Fibroblast of the aortic adventitia (primary cell): ENCODE data around the gene WDR89. TPM values are rescaled to one million over a fixed set of nuclear protein-coding genes. Genes with fewer than 3 reads are reported as not detected.
A peak's percentile ranks its signal among the peaks of the same experiment; 100 is the strongest.

Experiments used
- DNase-seq: peaks from one replicate; pipeline ENCODE4 v3.0.0-alpha.2; 2010; ENCODE audit warnings: low read depth
- H3K4me3 ChIP-seq: 2 replicates; pipeline ENCODE4 v1.5.1; 2011; ENCODE audit warnings: low read depth, mild to moderate bottlenecking, control low read depth, low read length, moderate library complexity
- total RNA-seq: library from RNA; depleted of rRNA; stranded (reverse); fragments of >200 nt; gene quantifications from 2 replicates; pipeline ENCODE4 v1.2.3, GENCODE V29; 2012; ENCODE audit warnings: low replicate concordance
- TF ChIP-seq, protein P1 (sequence below): IDR thresholded peaks from 2 replicates; pipeline ENCODE4 v1.5.1; 2011; ENCODE audit warnings: mild to moderate bottlenecking, low read length, control low read depth, inconsistent platforms; ENCODE audit not compliant: insufficient read depth

WDR89 gene
- total RNA-seq, 1 donor, result 10.1 TPM

DNA sequence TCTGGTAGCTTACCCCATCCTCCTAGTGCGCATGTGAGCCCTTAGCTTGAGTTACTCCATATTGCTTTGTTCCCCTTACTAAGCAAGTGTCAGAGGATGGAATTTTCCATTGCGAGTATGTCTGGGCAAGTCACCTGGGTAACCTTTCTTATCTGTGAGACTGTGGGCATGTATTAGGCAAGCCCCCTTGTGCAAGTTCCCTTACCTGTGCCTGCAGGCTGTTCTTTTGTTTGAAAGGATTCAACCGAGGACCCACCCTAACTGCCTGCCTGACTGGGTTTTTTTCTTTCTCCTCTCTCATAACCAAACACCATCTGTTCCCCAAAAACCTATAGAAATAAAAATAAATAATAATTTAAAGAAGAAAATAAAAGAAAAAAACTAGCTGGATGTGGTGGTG lies 76.2 kb downstream of the WDR89 start:
- TF ChIP-seq, protein P1, sequence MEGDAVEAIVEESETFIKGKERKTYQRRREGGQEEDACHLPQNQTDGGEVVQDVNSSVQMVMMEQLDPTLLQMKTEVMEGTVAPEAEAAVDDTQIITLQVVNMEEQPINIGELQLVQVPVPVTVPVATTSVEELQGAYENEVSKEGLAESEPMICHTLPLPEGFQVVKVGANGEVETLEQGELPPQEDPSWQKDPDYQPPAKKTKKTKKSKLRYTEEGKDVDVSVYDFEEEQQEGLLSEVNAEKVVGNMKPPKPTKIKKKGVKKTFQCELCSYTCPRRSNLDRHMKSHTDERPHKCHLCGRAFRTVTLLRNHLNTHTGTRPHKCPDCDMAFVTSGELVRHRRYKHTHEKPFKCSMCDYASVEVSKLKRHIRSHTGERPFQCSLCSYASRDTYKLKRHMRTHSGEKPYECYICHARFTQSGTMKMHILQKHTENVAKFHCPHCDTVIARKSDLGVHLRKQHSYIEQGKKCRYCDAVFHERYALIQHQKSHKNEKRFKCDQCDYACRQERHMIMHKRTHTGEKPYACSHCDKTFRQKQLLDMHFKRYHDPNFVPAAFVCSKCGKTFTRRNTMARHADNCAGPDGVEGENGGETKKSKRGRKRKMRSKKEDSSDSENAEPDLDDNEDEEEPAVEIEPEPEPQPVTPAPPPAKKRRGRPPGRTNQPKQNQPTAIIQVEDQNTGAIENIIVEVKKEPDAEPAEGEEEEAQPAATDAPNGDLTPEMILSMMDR, result no peak
- H3K4me3 ChIP-seq, result no peak overlapping the region
- no peak for DNase-seq

DNA sequence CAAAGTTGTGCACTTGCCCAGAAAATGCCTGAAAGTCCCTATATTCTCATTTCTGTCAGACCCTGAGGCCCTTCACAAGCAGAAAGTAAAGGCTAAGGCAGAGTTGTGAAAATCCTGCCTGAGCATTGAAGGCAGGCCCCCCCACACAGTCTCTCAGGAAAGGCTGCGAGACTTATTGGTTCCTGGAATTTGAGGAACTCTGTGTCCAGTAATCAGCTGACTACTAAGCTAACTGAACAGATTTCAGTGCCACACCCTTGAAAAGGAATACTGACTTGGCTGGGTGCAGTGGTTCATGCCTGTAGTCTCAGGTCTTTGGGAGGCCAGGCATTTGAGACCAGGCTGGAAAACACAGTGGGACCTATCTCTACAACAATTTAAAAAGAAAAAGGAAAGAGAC lies 77.4 kb downstream of the WDR89 start:
- DNase-seq, result peak; percentile 63
- TF ChIP-seq, protein P1, result no peak
- H3K4me3 ChIP-seq, result no peak overlapping the region

DNA sequence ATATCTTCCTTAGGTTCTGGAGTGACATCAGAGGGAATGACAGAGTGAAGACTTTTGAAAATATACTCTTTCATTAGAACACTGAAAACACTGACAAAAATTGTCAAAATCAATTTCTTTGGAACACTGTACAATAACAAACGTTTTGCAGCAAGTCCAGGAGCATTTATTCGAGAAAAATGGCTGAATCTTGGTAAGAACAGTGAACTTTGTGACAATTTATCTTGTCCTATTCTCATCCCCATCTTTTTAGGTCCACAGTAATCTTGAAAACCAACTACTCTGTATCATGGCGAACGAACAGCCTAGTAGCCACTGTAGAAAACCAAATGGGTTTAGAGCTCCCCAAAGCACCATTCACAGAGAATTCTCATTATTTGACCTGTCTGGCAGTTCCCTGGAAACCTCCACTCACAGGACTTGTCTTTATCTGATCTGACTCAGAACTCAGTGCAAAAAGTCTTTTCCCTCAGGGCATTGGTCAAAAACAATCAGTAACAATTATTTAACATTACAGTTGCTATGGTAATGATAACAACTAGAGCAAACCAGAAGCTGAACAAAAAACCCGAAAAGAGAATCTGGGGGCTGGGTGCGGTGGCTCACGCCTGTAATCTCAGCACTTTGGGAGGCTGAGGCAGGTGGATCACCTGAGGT lies 78.2 kb downstream of the WDR89 start:
- peak; percentile 75 for DNase-seq
- H3K4me3 ChIP-seq, result no peak overlapping the region
- TF ChIP-seq, protein P1, result no peak

DNA sequence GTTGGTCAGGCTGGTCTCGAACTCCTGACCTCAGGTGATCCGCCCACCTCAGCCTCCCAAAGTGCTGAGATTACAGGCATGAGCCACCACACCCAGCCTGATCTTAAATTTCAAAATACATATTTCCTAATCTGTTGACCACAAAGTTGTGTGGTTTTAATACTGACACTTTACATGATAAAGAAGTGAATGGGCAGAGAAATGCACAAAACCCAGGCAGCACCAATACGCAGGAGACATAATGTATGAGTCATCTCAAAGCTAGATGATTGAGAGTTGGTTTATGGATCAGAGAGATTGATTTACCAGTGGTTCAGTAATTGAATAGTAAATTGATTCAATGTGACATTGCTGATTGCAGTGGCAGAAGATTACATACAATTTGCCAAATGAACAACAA lies 79.3 kb downstream of the WDR89 start:
- TF ChIP-seq, protein P1, result no peak
- no peak overlapping the region for H3K4me3 ChIP-seq
- peak; percentile 49 for DNase-seq

DNA sequence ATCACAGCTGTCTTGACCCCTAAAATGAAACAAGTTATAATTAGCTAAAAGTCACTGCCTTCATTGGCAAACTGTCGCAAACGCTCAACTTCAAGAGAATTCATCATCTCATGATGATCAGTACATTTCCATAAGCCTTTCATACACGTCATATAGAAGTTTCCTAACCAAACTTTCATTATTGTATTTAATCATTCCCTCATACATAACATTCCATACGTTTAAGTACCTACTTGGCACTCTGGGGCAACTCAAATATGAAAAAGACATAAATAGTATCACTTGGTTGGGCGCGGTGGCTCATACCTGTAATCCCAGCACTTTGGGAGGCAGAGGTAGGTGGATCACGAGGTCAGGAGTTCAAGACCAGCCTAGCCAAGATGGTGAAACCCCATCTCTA lies 86.1 kb downstream of the WDR89 start:
- no peak for DNase-seq
- no peak overlapping the region for H3K4me3 ChIP-seq
- TF ChIP-seq, protein P1, result no peak

DNA sequence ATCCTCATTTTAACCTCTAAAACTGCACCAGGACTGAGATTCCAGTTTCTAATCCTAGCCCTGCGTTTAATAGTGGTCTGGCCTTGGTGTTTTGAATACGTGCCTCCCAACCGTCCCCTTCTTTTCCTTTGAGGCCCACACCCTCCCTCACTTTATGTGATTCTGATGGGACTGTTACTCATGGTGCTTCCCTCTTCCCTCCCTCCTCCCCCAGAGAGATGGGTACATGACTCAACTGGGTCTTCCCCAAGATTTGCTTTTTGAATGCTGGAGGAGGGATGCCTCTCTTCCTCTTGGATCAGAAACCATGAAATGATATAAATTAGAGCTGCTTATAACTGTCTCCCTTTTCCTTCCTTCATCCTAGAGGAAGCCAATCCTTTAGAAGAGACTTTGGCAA lies 90.3 kb downstream of the WDR89 start:
- DNase-seq, result peak; percentile 31
- TF ChIP-seq, protein P1, result no peak
- no peak overlapping the region for H3K4me3 ChIP-seq

DNA sequence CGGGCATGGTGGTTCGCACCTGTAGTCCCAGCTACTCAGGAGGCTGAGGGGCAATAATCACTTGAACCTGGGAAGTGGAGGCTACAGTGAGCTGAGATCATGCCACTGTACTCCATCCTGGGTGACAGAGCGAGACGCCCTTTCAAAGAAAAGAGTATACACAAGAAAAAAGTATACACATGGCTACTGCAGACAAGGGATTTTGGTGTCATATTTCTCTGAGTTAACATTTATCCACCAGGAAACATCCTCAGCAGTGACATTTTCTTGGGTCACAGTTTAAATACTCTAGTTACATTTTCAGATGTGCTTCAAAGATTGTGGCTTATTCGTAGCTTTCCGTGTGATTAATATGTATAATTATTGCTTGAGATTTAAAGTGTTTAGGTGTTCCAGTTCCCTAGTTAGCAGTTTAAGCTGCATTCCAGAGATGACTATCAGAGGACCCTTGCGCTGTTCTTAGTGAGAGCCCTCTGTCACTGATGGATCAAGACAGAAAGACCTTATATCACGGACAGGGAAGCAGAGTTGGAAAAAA lies 93.8 kb downstream of the WDR89 start:
- no peak for DNase-seq
- no peak overlapping the region for H3K4me3 ChIP-seq
- TF ChIP-seq, protein P1, result no peak
